ENCODE results near the gene SAMD14.
A peak's percentile ranks its signal among the peaks of the same experiment; 100 is the strongest.

The SAMD14 gene

GRCh38 chr17:50129728-50130558 lies at the start of gene SAMD14:
SAMD14 (minus strand) TSS chr17:50130160; CDS start chr17:50124959, 5,201 bp downstream.
- Histone ChIP-seq H3K9me3 (ENCODE audit: control insufficient read depth, insufficient read depth, low read length) (no peaks in the 10 kb centered on the region), H3K4me1 (ENCODE audit: insufficient read depth, low read length) (peaks cover 42% of the 10 kb centered on the region), H3K9ac (ENCODE audit: low read depth, low read length) (peak within 1 kb of the TSS; percentile 74), H3K36me3 (ENCODE audit: insufficient read depth, low read length) (no peaks in the 10 kb centered on the region)

GRCh38 chr17:50177983-50178834 lies 48.2 kb upstream of the SAMD14 start:
- H3K9ac ChIP-seq (ENCODE audit: low read depth, low read length) = peak overlapping the region; percentile 15; the same call in 1 of the 2 replicates
- H3K4me1 ChIP-seq (ENCODE audit: insufficient read depth, low read length) = peaks cover 9% of the 10 kb centered on the region
- no peaks in the 10 kb centered on the region for H3K36me3 ChIP-seq (ENCODE audit: insufficient read depth, low read length)
- no peaks in the 10 kb centered on the region for H3K9me3 ChIP-seq (ENCODE audit: control insufficient read depth, insufficient read depth, low read length)

- Histone ChIP-seq H3K36me3 (ENCODE audit: insufficient read depth, low read length) (no peaks in the 10 kb centered on the region), H3K4me1 (ENCODE audit: insufficient read depth, low read length) (peaks cover 14% of the 10 kb centered on the region), H3K9me3 (ENCODE audit: control insufficient read depth, insufficient read depth, low read length) (no peaks in the 10 kb centered on the region), H3K9ac (ENCODE audit: low read depth, low read length) (no peak overlapping the region)
Measured at GRCh38 chr17:50177476-50177875, 47.5 kb upstream of the SAMD14 start.

- Histone ChIP-seq H3K9ac (ENCODE audit: low read depth, low read length) (no peak overlapping the region), H3K4me1 (ENCODE audit: insufficient read depth, low read length) (peaks cover 14% of the 10 kb centered on the region), H3K9me3 (ENCODE audit: control insufficient read depth, insufficient read depth, low read length) (no peaks in the 10 kb centered on the region), H3K36me3 (ENCODE audit: insufficient read depth, low read length) (no peaks in the 10 kb centered on the region)
Measured at GRCh38 chr17:50176559-50177357, 46.8 kb upstream of the SAMD14 start.

- Histone ChIP-seq H3K4me1 (ENCODE audit: insufficient read depth, low read length) (peaks cover 14% of the 10 kb centered on the region), H3K9ac (ENCODE audit: low read depth, low read length) (no peak overlapping the region)
Measured at GRCh38 chr17:50175035-50175807, 45.3 kb upstream of the SAMD14 start.

GRCh38 chr17:50174444-50174843 lies 44.5 kb upstream of the SAMD14 start:
- Histone ChIP-seq H3K36me3 (ENCODE audit: insufficient read depth, low read length) (no peaks in the 10 kb centered on the region), H3K9ac (ENCODE audit: low read depth, low read length) (no peak overlapping the region)

More at GRCh38 chr17:50175035-50175807, 45.3 kb upstream of the SAMD14 start:
- no peaks in the 10 kb centered on the region for H3K9me3 ChIP-seq (ENCODE audit: control insufficient read depth, insufficient read depth, low read length)
- H3K36me3 ChIP-seq (ENCODE audit: insufficient read depth, low read length) = no peaks in the 10 kb centered on the region

GRCh38 chr17:50173335-50173941 lies 43.5 kb upstream of the SAMD14 start:
- H3K9me3 ChIP-seq (ENCODE audit: control insufficient read depth, insufficient read depth, low read length) = no peaks in the 10 kb centered on the region
- H3K4me1 ChIP-seq (ENCODE audit: insufficient read depth, low read length) = peaks cover 10% of the 10 kb centered on the region; the same call in 1 of the 2 replicates
- no peaks in the 10 kb centered on the region for H3K36me3 ChIP-seq (ENCODE audit: insufficient read depth, low read length)
- no peak overlapping the region for H3K9ac ChIP-seq (ENCODE audit: low read depth, low read length)

More at GRCh38 chr17:50174444-50174843, 44.5 kb upstream of the SAMD14 start:
- Histone ChIP-seq H3K9me3 (ENCODE audit: control insufficient read depth, insufficient read depth, low read length) (no peaks in the 10 kb centered on the region), H3K4me1 (ENCODE audit: insufficient read depth, low read length) (peaks cover 14% of the 10 kb centered on the region)

GRCh38 chr17:50172936-50173334 lies 43.0 kb upstream of the SAMD14 start:
- no peaks in the 10 kb centered on the region for H3K9me3 ChIP-seq (ENCODE audit: control insufficient read depth, insufficient read depth, low read length)
- peaks cover 10% of the 10 kb centered on the region; the same call in 1 of the 2 replicates for H3K4me1 ChIP-seq (ENCODE audit: insufficient read depth, low read length)
- no peak overlapping the region for H3K9ac ChIP-seq (ENCODE audit: low read depth, low read length)
- no peaks in the 10 kb centered on the region for H3K36me3 ChIP-seq (ENCODE audit: insufficient read depth, low read length)

- H3K36me3 ChIP-seq (ENCODE audit: insufficient read depth, low read length) = no peaks in the 10 kb centered on the region
- H3K9me3 ChIP-seq (ENCODE audit: control insufficient read depth, insufficient read depth, low read length) = no peaks in the 10 kb centered on the region
- peaks cover 10% of the 10 kb centered on the region; the same call in 1 of the 2 replicates for H3K4me1 ChIP-seq (ENCODE audit: insufficient read depth, low read length)
- H3K9ac ChIP-seq (ENCODE audit: low read depth, low read length) = no peak overlapping the region
Measured at GRCh38 chr17:50172130-50172529, 42.2 kb upstream of the SAMD14 start.

GRCh38 chr17:50171371-50172071 lies 41.6 kb upstream of the SAMD14 start:
- Histone ChIP-seq H3K9ac (ENCODE audit: low read depth, low read length) (no peak overlapping the region), H3K36me3 (ENCODE audit: insufficient read depth, low read length) (no peaks in the 10 kb centered on the region), H3K4me1 (ENCODE audit: insufficient read depth, low read length) (peaks cover 10% of the 10 kb centered on the region; the same call in 1 of the 2 replicates), H3K9me3 (ENCODE audit: control insufficient read depth, insufficient read depth, low read length) (no peaks in the 10 kb centered on the region)

GRCh38 chr17:50170662-50171370 lies 40.9 kb upstream of the SAMD14 start:
- Histone ChIP-seq H3K36me3 (ENCODE audit: insufficient read depth, low read length) (no peaks in the 10 kb centered on the region), H3K9ac (ENCODE audit: low read depth, low read length) (no peak overlapping the region), H3K9me3 (ENCODE audit: control insufficient read depth, insufficient read depth, low read length) (no peaks in the 10 kb centered on the region), H3K4me1 (ENCODE audit: insufficient read depth, low read length) (peaks cover 10% of the 10 kb centered on the region; the same call in 1 of the 2 replicates)

GRCh38 chr17:50169881-50170459 lies 40.0 kb upstream of the SAMD14 start:
- Histone ChIP-seq H3K4me1 (ENCODE audit: insufficient read depth, low read length) (peaks cover 10% of the 10 kb centered on the region; the same call in 1 of the 2 replicates), H3K9me3 (ENCODE audit: control insufficient read depth, insufficient read depth, low read length) (no peaks in the 10 kb centered on the region), H3K36me3 (ENCODE audit: insufficient read depth, low read length) (no peaks in the 10 kb centered on the region), H3K9ac (ENCODE audit: low read depth, low read length) (no peak overlapping the region)
